22Rv1 (cell line): ENCODE measurements around the gene MACF1.
"Not testable (repeated sequence)": the region's sequence is repeated elsewhere in the genome, so short reads cannot be mapped to it uniquely, and the experiment has no call there.

Experiments used
- H3K27ac ChIP-seq: fragments of 450-650 bp; 2 replicates; pipeline ENCODE4 v1.5.1; 2017
- CTCF ChIP-seq: fragments of 450-650 bp; IDR thresholded peaks from 2 replicates; pipeline ENCODE4 v1.5.1; 2017; ENCODE audit warnings: mild to moderate bottlenecking
- ZFX ChIP-seq: fragments of 450-650 bp; IDR thresholded peaks from 2 replicates; pipeline ENCODE4 v1.6.1; 2017; ENCODE audit warnings: antibody characterized with exemption, borderline replicate concordance

The MACF1 gene

GRCh38 chr1:39500862-39501389 is 296.4 kb downstream of the MACF1 start:
- TF ChIP-seq ZFX (no peak), CTCF (no peak)
- H3K27ac ChIP-seq, result no peak overlapping the region

GRCh38 chr1:39501666-39502065 is 297.2 kb downstream of the MACF1 start:
- TF ChIP-seq CTCF (no peak), ZFX (no peak)
- H3K27ac ChIP-seq, result no peak overlapping the region

- not testable (repeated sequence) for H3K27ac ChIP-seq
Measured at GRCh38 chr1:39504436-39504835, 299.9 kb downstream of the MACF1 start.

GRCh38 chr1:39505289-39505688 is 300.8 kb downstream of the MACF1 start:
- TF ChIP-seq ZFX (no peak), CTCF (no peak)
- no peak overlapping the region for H3K27ac ChIP-seq

DNA sequence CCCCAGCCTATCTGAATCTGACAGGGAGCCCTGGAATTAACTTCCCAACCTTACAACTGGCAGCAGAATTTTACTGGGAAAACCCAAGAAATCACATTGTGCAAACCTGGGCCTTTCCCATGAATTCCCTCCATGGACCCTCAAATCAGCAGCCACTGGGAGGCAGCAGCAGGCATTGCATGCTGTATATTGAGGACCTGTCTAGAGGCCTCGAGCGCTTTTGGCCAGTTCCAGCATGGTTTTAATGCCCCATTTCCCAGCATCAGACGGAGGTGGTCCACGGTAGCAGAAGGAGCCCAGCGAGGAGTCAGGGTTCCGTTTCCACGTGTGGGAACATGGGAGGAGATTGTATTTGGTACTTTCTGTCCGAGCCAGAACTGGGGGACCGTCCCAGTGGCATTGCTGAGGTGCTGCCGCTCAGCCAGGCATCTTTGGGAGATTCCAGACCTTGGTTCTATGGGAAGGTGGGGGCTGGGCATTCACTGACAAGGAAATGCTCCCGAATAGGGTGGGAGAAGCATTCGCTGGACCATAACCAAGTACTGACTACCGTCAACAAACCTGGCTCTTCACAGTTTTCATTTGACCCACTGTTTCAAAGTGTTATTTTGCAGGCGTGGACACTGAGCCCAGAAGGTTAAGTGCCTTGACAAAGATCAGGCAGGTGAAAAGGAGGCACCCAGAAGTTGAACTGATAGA is 302.9 kb downstream of the MACF1 start:
- no peak overlapping the region for H3K27ac ChIP-seq
- TF ChIP-seq ZFX, result no peak
- no peak; the same call in 1 of the 2 replicates for TF ChIP-seq CTCF

- TF ChIP-seq CTCF (no peak), ZFX (no peak)
- no peak overlapping the region for H3K27ac ChIP-seq
Measured at GRCh38 chr1:39508266-39508665, 303.8 kb downstream of the MACF1 start.

DNA sequence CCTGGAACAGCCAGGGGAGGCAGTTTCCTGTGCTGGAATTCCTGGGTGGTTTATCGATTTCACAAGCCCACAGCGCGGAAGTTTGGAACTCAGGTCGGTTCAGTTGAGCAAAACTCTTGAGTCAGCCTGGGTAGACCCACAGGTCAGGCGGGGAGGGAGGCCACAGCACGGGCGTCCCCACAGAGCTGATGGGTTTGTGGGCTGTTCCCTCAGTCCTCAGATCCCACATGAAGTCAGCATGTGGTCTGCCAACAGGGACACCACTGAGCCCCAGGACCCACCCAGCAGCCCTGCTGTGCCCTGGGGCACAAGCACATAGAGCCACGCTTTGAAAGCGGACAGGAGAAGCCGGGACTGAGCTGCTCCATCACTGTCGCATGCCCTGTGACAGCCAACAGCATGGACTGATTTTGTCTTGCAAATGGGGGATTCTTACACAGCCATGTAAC is 304.4 kb downstream of the MACF1 start:
- H3K27ac ChIP-seq, result no peak overlapping the region
- no peak for TF ChIP-seq CTCF
- TF ChIP-seq ZFX, result no peak
